ENCODE data around the gene THSD7A.

The THSD7A gene

GRCh38 chr7:11346302-11346701, 485.7 kb downstream of the THSD7A start:
- no peak for TF ChIP-seq REST (IDR thresholded peaks at IDR 0.05; ENCODE audit: insufficient read depth in 1 of 2, low read depth in 2 of 2, low read length in 2 of 2)
- no peak for TF ChIP-seq SIN3A (IDR thresholded peaks at IDR 0.05; ENCODE audit: borderline replicate concordance, insufficient read depth, low read length)
- TF ChIP-seq FOXP2 (optimal IDR thresholded peaks at IDR 0.05; ENCODE audit: borderline replicate concordance, extremely low read depth, extremely low read length, insufficient read depth) = no peak
- TF ChIP-seq TAF1 (IDR thresholded peaks at IDR 0.05; ENCODE audit: borderline replicate concordance, insufficient read depth, low read length) = no peak
- TF ChIP-seq POLR2AphosphoS5 (IDR thresholded peaks at IDR 0.05; ENCODE audit: low read depth, low read length) = no peak

GRCh38 chr7:11345621-11346020, 486.4 kb downstream of the THSD7A start:
- TF ChIP-seq SIN3A (IDR thresholded peaks at IDR 0.05; ENCODE audit: borderline replicate concordance, insufficient read depth, low read length) (no peak), FOXP2 (optimal IDR thresholded peaks at IDR 0.05; ENCODE audit: borderline replicate concordance, extremely low read depth, extremely low read length, insufficient read depth) (no peak), REST (IDR thresholded peaks at IDR 0.05; ENCODE audit: insufficient read depth in 1 of 2, low read depth in 2 of 2, low read length in 2 of 2) (no peak), TAF1 (IDR thresholded peaks at IDR 0.05; ENCODE audit: borderline replicate concordance, insufficient read depth, low read length) (no peak), POLR2AphosphoS5 (IDR thresholded peaks at IDR 0.05; ENCODE audit: low read depth, low read length) (no peak)

GRCh38 chr7:11343818-11344413, 488.1 kb downstream of the THSD7A start:
- no peak for TF ChIP-seq TAF1 (IDR thresholded peaks at IDR 0.05; ENCODE audit: borderline replicate concordance, insufficient read depth, low read length)
- no peak for TF ChIP-seq REST (IDR thresholded peaks at IDR 0.05; ENCODE audit: insufficient read depth in 1 of 2, low read depth in 2 of 2, low read length in 2 of 2)

GRCh38 chr7:11343136-11343535, 488.9 kb downstream of the THSD7A start:
- TF ChIP-seq REST (IDR thresholded peaks at IDR 0.05; ENCODE audit: insufficient read depth in 1 of 2, low read depth in 2 of 2, low read length in 2 of 2) (no peak), POLR2AphosphoS5 (IDR thresholded peaks at IDR 0.05; ENCODE audit: low read depth, low read length) (no peak), TAF1 (IDR thresholded peaks at IDR 0.05; ENCODE audit: borderline replicate concordance, insufficient read depth, low read length) (no peak), FOXP2 (optimal IDR thresholded peaks at IDR 0.05; ENCODE audit: borderline replicate concordance, extremely low read depth, extremely low read length, insufficient read depth) (no peak), SIN3A (IDR thresholded peaks at IDR 0.05; ENCODE audit: borderline replicate concordance, insufficient read depth, low read length) (no peak)
